ENCODE measurements around the gene TACO1.

- TF ChIP-seq CTCF (IDR thresholded peaks at IDR 0.05) (no peak), ZFX (IDR thresholded peaks at IDR 0.05; ENCODE audit: borderline replicate concordance) (no peak)
Observed at GRCh38 chr17:63579633-63580032, 21.1 kb upstream of the TACO1 start.

All from 22Rv1 (cell line).